Measurements from ENCODE around the gene SNX2. TPM values are rescaled to one million over a fixed set of nuclear protein-coding genes. Genes with fewer than 3 reads are reported as not detected.

The SNX2 gene
- total and polyA plus RNA-seq, 7 donors, result 48.6 to 111 (median 61.5) TPM

- Histone ChIP-seq H3K27me3 (no peaks in the 10 kb centered on the region), H3K9me3 (no peaks in the 10 kb centered on the region), H3K4me3 (no peak overlapping the region), H3K27ac (no peak overlapping the region), H3K4me1 (peaks cover 0 to 22% (median 14%) of the 10 kb centered on the region in 4 donors), H3K36me3 (no peaks in the 10 kb centered on the region)
- 60 to 72% methylated on average over 2 of the region's 2 CpGs for WGBS, 2 donors
- intact Hi-C loops (cut with DNase I), result no loop called here
- TF ChIP-seq EP300 (IDR thresholded peaks at IDR 0.05), result no peak
- DNase-seq, result no peak
These were observed 102.6 kb downstream of the SNX2 start for GRCh38 chr5:122877518-122877917.

GRCh38 chr5:122879076-122879475 is 104.2 kb downstream of the SNX2 start:
- WGBS, 2 donors, result 93 to 98% methylated on average over 3 of the region's 3 CpGs
- Histone ChIP-seq H3K36me3 (no peaks in the 10 kb centered on the region), H3K27me3 (no peaks in the 10 kb centered on the region), H3K27ac (no peak overlapping the region), H3K4me1 (peaks cover 0 to 28% (median 16%) of the 10 kb centered on the region in 4 donors), H3K4me3 (no peak overlapping the region), H3K9me3 (no peaks in the 10 kb centered on the region)
- TF ChIP-seq POLR2A (IDR thresholded peaks at IDR 0.05) (no peak), EP300 (IDR thresholded peaks at IDR 0.05) (no peak), POLR2AphosphoS5 (IDR thresholded peaks at IDR 0.05) (no peak), CTCF (IDR thresholded peaks at IDR 0.05) (no peak)
- DNase-seq, result no peak
- intact Hi-C loops (cut with DNase I), result no loop called here

Other genes starting within 250 kb of the SNX2 start
- gene SNX24, start 70.5 kb downstream of the SNX2 start, total RNA-seq, result 10 to 100 TPM in 3 of 4 donors, 1 to 10 TPM in 1; 8.2 to 21.0 (median 10.6) TPM
- gene SNX24, start 70.5 kb downstream of the SNX2 start, polyA plus RNA-seq, result 10 to 100 TPM in 2 of 3 donors, 1 to 10 TPM in 1; 7.3 to 28.2 (median 22.7) TPM

All from sigmoid colon (tissue), 7 donors.